Loucy (cell line): ENCODE measurements around the gene PRLHR.

Experiments
- EZH2phosphoT487 ChIP-seq: fragments of 200-600 bp; IDR thresholded peaks from 2 replicates; pipeline ENCODE4 v1.6.1; 2018; ENCODE audit warnings: antibody characterized with exemption, mild to moderate bottlenecking, moderate library complexity, borderline replicate concordance
- TF ChIP-seq, protein P1 (sequence below): fragments of 200-600 bp; sonication (generic); conservative IDR thresholded peaks from 2 replicates; pipeline ENCODE4 v1.5.1; 2014; ENCODE audit warnings: mild to moderate bottlenecking, antibody characterized with exemption, low read length

GRCh38 chr10:118594392-118595063 is 920 bp downstream of the PRLHR start:
- TF ChIP-seq, protein P1, sequence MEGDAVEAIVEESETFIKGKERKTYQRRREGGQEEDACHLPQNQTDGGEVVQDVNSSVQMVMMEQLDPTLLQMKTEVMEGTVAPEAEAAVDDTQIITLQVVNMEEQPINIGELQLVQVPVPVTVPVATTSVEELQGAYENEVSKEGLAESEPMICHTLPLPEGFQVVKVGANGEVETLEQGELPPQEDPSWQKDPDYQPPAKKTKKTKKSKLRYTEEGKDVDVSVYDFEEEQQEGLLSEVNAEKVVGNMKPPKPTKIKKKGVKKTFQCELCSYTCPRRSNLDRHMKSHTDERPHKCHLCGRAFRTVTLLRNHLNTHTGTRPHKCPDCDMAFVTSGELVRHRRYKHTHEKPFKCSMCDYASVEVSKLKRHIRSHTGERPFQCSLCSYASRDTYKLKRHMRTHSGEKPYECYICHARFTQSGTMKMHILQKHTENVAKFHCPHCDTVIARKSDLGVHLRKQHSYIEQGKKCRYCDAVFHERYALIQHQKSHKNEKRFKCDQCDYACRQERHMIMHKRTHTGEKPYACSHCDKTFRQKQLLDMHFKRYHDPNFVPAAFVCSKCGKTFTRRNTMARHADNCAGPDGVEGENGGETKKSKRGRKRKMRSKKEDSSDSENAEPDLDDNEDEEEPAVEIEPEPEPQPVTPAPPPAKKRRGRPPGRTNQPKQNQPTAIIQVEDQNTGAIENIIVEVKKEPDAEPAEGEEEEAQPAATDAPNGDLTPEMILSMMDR: peak; percentile 20; the same call in 1 of the 2 replicates
- no peak for TF ChIP-seq EZH2phosphoT487
